Neural crest cell (in vitro differentiated cells): ENCODE measurements around the gene FGFR3. TPM values are rescaled to one million over a fixed set of nuclear protein-coding genes. Genes with fewer than 3 reads are reported as not detected.

Experiments
- DNase-seq: peaks from one replicate; pipeline ENCODE4 v3.0.0; 2021; ENCODE audit warnings: low read depth, mixed read lengths, low spot score
- H3K27ac Mint-ChIP-seq: one replicate; pipeline ENCODE4 v1.8.0; 2021; ENCODE audit warnings: mild to moderate bottlenecking, mixed read lengths; ENCODE audit not compliant: unreplicated experiment
- H3K27me3 Mint-ChIP-seq: 2 replicates; pipeline ENCODE4 v1.8.0; 2021; ENCODE audit warnings: low read depth, mild to moderate bottlenecking, mixed read lengths
- H3K36me3 Mint-ChIP-seq: 2 replicates; pipeline ENCODE4 v1.8.0; 2021; ENCODE audit warnings: low read depth, mild to moderate bottlenecking, mixed read lengths
- H3K4me1 Mint-ChIP-seq: 2 replicates; pipeline ENCODE4 v1.8.0; 2021; ENCODE audit warnings: mixed read lengths
- H3K4me3 Mint-ChIP-seq: one replicate; pipeline ENCODE4 v1.8.0; 2021; ENCODE audit warnings: mild to moderate bottlenecking, mixed read lengths
- H3K9me3 Mint-ChIP-seq: 2 replicates; pipeline ENCODE4 v1.8.0; 2021; ENCODE audit warnings: mixed read lengths
- total RNA-seq: library from RNA; stranded (reverse); gene quantifications from 2 replicates; pipeline ENCODE4 v1.2.1, GENCODE V29; 2021
- TF ChIP-seq, protein P1 (sequence below): fragments of 200-600 bp; sonication (generic); conservative IDR thresholded peaks from 2 replicates; pipeline ENCODE4 v1.5.0; 2021; ENCODE audit warnings: antibody characterized with exemption, mild to moderate bottlenecking

Gene FGFR3
- total RNA-seq, 1 donor from 2014 or later: 48.1 TPM

DNA sequence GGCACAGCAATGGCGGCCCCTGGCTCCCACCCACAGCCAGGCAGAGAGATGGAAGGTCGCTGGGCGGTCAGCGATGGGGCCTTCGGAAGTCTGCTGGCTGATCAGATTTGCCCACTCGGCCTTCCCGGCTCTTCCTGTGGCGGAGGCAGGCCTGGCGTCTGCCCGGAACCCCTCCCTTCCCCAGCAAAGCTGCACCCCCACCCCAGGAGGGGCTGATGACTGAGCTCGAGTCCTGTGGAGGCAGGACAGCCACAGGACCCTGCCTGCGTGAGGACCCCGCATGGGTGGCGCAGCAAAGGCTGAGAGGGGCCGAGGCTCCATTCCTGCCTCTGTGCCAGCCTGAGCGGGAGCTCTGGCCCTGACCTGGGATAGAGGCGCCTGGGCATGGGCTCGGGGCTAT, 37.0 kb upstream of the FGFR3 start:
- Mint-ChIP-seq H3K27ac (peak overlapping the region; percentile 43), H3K27me3 (no peaks in the 10 kb centered on the region), H3K9me3 (no peaks in the 10 kb centered on the region), H3K36me3 (no peaks in the 10 kb centered on the region), H3K4me3 (no peak overlapping the region), H3K4me1 (peaks cover 5% of the 10 kb centered on the region)
- TF ChIP-seq, protein P1, sequence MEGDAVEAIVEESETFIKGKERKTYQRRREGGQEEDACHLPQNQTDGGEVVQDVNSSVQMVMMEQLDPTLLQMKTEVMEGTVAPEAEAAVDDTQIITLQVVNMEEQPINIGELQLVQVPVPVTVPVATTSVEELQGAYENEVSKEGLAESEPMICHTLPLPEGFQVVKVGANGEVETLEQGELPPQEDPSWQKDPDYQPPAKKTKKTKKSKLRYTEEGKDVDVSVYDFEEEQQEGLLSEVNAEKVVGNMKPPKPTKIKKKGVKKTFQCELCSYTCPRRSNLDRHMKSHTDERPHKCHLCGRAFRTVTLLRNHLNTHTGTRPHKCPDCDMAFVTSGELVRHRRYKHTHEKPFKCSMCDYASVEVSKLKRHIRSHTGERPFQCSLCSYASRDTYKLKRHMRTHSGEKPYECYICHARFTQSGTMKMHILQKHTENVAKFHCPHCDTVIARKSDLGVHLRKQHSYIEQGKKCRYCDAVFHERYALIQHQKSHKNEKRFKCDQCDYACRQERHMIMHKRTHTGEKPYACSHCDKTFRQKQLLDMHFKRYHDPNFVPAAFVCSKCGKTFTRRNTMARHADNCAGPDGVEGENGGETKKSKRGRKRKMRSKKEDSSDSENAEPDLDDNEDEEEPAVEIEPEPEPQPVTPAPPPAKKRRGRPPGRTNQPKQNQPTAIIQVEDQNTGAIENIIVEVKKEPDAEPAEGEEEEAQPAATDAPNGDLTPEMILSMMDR: no peak
- DNase-seq: no peak

DNA sequence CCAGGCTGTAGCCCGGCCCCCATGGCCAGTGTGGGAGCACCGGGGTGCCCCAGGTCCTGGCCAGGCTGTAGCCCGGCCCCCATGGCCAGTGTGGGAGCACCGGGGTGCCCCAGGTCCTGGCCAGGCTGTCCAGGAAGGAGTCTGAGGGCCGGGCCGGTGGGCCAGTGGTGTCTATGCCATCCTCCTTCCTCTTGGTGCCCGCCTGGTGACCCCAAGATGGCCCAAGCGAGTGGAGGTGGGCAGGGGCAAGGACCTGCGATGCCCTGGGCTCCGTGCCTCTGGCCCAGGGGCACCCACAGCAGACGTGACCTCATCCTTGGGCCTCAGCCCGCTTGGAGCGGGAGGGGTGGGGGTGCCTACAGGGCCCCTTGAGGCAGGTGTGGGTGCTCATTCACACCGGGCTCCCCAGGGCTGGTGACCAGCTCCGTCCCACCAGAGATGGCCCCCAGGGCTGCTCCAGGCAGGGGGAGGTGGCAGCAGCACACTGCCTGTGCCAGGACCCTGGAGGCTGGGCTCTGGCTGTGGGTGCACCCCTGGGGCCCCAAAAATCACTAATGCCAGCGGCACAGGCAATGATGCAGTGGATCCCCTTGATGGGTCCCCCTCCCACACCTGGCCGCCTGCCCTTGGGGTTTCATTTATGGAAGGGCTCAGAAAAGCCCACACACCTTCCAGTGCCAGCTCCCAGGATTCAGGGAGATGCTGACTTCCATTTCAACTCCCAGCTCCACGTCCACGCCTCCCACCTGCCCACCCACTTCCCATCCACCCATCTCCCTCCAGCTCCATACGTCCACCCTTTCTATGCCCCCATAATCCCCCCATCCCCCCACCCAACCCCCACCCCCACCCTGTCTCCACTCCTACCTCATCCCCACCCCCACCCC, 36.0 kb upstream of the FGFR3 start:
- Mint-ChIP-seq H3K36me3 (no peaks in the 10 kb centered on the region), H3K27me3 (no peaks in the 10 kb centered on the region), H3K27ac (no peak overlapping the region), H3K4me1 (peaks cover 5% of the 10 kb centered on the region), H3K4me3 (no peak overlapping the region), H3K9me3 (no peaks in the 10 kb centered on the region)
- TF ChIP-seq, protein P1: no peak
- DNase-seq: no peak

DNA sequence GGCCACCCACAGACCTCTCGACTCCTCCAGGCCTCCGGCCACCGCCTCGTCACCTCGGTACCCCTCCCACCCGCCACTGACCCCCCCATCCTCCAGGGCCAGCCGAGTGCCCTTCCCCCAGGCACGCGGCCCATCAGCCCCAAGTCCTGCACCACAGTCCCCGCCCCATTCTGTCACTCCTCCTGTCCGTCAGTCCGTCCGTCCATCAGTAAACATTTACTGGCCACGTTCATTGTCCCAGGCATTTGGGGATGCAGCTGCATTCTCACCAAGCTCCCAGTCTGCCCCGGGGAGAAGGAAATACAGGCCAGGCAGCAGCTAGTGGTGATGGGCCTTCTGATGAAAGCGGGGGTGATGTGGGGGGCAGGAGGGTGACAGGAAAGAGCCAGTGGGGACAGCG, 35.3 kb upstream of the FGFR3 start:
- Mint-ChIP-seq H3K4me3 (no peak overlapping the region), H3K9me3 (no peaks in the 10 kb centered on the region)

DNA sequence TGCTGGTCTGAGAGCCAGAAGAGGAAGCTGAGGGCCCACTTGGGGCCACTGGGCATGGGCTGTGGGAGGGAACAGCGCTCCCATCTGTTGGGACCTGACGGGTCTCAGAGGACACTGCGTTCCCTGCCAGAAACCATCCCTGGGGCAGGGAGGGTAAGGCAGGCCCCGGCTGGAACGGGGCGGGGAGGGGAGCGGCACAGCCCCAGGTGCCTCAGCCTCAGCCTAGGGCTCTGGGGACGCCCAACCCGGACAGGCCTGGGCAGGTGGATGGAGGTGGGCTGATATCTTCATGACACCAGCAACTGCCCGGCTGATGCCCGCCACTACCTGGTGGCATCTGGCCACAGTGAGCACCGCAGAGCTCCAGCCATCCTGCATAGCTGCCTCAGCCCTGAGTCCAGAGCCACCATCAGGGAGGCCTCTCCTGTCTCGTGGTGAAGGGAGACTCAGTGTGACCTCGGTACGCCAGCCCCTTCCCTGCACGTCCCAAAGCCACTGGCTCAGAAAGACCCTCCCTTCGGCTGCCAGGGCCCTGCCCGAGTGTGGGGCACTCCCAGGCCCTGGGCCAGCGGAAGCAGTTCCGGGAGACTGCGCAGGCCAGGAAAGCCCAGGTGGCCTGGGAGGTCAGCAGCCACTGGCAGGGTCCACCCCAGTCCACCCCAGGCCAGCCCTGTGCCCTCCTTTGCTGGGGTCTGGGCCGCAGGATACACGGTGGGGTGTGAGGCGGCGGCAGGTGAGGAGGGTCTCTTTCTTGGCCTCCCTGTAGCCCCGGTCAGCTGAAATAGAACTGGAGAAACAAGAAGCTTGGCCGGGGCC, 34.6 kb upstream of the FGFR3 start:
- Mint-ChIP-seq H3K4me3 (no peak overlapping the region), H3K9me3 (no peaks in the 10 kb centered on the region), H3K36me3 (no peaks in the 10 kb centered on the region), H3K4me1 (peaks cover 5% of the 10 kb centered on the region), H3K27me3 (no peaks in the 10 kb centered on the region), H3K27ac (no peak overlapping the region)
- no peak for DNase-seq
- TF ChIP-seq, protein P1: no peak

More for the DNA sequence above, 35.3 kb upstream of the FGFR3 start:
- no peaks in the 10 kb centered on the region for H3K27me3 Mint-ChIP-seq
- no peaks in the 10 kb centered on the region for H3K36me3 Mint-ChIP-seq
- DNase-seq: no peak
- H3K4me1 Mint-ChIP-seq: peaks cover 5% of the 10 kb centered on the region
- H3K27ac Mint-ChIP-seq: no peak overlapping the region
- TF ChIP-seq, protein P1: no peak

DNA sequence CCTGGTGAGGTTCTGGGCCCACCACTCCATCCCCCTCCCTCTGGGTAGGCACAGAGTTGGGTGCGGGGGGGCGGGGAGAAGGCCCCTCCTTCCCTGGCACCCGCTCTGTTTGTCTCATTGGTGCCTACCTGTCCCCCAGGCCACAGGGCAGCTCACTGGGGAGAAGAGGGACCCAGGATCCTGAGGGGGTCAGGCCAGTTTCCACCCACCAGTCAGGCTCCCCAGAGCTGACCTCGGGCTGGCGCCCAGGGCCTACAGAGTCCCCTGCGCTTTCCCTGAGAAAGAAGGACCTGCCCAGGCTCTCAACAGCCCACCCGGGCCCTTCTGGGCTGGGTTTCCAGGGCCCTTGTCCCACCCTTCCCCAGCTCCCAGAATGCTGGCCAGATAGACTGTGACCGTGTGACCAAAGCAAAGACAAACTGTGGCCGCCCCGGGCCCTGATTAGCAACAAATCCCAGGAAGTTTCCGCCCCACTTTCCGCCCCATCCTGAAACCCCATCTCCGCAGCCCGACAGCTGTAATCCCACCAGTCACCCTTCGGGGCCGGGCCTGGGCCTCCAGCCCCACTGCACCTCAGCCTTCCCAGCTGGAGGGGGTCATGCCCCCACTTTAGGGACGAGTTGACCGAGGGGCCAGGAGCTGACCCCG, 33.8 kb upstream of the FGFR3 start:
- Mint-ChIP-seq H3K27me3 (no peaks in the 10 kb centered on the region), H3K9me3 (no peaks in the 10 kb centered on the region), H3K27ac (no peak overlapping the region), H3K4me3 (no peak overlapping the region), H3K36me3 (no peaks in the 10 kb centered on the region), H3K4me1 (peaks cover 5% of the 10 kb centered on the region)
- TF ChIP-seq, protein P1: no peak
- DNase-seq: no peak
